GM18511 (cell line): ENCODE results near the gene FOLR2.

Source experiments
- ATAC-seq: cut with Tn5 transposase; IDR thresholded peaks from one replicate; pipeline ENCODE4 v1.9.1; 2021; ENCODE audit warnings: mild to moderate bottlenecking, moderate library complexity; ENCODE audit not compliant: unreplicated experiment

Gene FOLR2

DNA sequence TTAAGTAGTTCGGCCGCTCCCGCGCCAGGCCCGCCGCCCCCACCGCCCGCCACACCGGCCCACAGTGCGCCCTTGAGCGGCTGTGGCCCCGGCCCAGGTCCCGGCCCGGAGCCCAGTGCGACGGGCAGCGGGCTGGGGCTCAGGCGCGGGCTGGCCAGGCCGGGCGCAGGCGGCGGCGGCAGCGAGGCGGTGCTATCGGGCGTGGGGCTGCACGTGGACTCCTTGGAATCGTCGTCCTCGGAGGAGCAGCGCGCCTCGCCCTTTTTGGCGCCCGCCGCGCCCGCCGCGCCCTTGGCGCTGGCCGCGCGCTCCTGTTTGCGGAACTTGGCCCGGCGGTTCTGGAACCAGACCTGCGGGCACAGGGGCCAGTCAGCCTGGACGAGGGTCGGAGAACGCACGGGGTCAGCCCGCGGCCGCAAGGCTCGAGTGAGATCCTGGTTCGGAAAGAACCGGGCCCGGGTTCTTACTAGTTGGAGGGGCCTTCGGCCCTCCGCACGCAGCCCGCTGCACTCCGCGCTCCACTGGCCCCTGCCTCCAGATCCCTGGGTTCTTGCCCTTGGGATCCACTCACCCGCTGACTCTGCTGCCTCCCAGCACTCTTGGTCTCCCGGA is 23.4 kb downstream of the FOLR2 start:
- no peak for ATAC-seq

GRCh38 chr11:72240461-72241290 is 24.1 kb downstream of the FOLR2 start:
- no peak for ATAC-seq

DNA sequence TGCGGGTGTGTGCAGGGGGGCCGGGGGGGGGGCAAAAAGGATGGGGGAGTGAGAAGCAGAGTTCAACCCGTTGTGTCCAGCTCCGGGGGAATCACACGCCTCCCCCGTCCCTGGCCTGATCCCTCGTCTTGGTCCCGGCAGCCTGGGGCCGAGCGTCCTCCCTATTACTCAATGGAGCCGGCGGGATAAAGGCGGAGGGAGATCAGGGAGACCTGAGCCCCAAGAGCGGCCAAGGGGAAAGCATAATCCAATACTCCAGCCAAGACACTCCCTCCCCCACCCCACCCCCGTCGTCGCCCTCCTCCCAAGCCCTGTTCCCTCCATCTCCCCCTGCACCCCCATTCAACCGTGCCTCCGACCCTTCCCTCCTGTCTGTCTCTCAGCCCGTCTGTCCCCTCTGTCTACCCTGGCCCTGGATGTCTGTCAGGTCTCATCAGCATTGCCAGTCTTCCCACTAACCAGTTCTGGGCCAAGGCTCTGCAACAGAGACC is 24.7 kb downstream of the FOLR2 start:
- ATAC-seq, result no peak

- ATAC-seq, result no peak
Measured at GRCh38 chr11:72242141-72242540, 25.5 kb downstream of the FOLR2 start.

DNA sequence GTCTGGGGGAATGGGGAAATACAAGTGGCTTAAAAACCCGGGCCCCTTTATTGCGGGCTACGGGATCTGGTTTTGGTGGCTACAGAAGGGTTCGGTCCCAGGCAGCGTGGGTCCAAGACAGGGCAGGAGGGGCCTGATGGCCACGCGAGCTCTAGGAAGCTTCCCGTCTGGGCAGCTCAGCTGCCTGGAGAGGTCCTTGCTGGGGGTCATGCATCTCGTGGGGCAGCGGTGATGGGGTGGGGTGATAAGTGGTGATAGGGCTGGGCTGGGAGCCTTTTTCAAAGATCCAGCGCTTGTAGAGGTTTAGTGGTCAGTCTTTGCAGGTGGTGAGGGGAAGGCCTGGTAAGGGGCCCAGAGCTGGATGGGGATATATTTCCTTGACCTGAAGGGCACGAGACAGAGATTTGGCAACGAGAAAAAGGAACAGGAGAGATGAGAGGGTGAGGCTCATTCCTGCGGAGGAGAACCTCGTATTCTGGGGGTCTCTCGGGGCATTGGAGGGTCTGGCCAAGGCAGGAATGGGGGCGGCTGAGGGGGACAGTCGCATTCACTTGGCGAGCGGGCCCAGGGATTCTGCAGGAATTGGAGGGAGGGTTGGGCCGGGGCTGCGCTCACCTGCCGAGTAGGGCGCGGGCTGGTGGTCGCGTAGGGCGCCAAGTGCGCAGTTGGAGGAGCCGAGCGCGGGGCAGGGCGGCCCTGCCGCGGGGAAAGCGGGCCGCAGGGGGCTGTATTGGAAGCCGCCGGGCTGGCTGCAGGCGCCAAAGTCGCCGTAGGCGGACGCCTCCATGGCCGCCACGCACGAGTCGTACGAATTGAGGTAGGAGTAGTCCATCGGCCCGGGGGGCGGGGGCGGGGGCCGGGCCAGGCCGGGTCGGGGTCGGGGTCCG is 26.8 kb downstream of the FOLR2 start:
- ATAC-seq, result no peak

GRCh38 chr11:72244060-72244360 is 27.4 kb downstream of the FOLR2 start, which contains the start of gene PHOX2A:
TSS of gene PHOX2A (minus strand) at chr11:72244176. CDS start at chr11:72244004, 172 bp downstream.
- ATAC-seq, result no peak

GRCh38 chr11:72244361-72245262 is 28.0 kb downstream of the FOLR2 start:
- no peak for ATAC-seq

DNA sequence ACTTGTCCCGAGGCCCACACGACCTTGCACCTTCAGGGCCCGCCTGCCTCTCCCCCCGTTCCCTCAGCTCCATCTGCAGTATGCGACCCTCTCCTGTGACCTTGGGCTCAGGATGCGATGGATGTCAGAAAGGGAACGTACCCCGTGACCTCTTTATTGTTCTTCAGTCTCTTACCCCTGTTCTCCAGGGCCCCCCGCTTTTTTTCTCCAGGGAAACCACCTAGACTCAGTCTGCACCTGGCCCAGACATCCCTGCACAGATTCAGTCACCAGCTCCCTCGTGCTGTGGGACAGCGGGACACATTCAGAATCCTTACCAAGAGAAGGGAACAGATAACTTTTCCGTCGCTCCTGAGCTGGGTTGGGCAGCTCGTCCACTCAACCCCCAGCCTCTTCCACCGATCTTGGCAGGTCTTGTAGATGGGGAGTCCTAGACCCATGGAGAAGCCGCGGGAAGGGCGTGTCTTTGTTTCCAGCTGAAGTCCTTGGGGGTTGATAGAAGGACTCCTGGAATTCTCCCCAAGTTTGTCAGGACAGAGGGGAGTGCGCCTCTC is 28.7 kb downstream of the FOLR2 start:
- ATAC-seq, result no peak

DNA sequence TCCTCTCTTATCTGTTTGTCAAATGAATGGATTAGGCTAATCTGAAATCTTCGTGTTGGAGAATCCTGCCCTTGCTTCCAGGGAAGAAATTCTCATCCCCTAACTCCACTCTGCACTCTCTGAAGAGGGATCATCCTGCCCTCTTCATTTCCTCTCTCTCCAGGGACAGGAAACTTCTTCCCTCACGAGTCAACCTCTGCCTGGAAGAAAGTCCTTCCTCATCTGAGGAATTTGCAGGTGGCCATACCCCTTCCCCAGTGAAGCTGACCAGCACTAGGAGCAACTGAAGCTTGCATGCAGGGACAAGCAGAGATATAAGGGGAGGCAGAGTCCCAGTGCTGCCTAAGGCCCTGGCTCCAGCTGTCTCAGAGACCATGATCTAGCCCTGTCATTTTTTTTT is 31.0 kb downstream of the FOLR2 start:
- ATAC-seq, result no peak

DNA sequence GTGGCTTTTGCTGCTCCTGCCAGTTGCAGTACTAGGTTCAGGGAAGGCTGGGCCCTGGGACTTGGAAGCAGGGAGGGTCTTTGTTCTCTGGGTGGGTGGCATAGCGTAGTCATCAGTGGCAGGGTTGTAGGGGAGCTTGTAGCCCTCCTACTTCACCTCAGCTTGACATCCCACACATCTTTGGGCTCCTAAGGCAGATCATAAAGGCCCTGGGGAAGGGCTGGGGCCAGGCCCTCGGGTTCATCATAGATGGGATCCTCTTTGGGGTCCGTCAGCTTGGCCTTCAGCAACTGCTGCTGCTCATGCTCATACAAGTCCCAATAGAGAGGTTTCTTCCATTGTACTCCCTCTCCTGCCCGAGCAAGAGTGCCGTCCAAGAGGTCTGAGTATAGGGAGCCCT is 33.4 kb downstream of the FOLR2 start:
- no peak for ATAC-seq

DNA sequence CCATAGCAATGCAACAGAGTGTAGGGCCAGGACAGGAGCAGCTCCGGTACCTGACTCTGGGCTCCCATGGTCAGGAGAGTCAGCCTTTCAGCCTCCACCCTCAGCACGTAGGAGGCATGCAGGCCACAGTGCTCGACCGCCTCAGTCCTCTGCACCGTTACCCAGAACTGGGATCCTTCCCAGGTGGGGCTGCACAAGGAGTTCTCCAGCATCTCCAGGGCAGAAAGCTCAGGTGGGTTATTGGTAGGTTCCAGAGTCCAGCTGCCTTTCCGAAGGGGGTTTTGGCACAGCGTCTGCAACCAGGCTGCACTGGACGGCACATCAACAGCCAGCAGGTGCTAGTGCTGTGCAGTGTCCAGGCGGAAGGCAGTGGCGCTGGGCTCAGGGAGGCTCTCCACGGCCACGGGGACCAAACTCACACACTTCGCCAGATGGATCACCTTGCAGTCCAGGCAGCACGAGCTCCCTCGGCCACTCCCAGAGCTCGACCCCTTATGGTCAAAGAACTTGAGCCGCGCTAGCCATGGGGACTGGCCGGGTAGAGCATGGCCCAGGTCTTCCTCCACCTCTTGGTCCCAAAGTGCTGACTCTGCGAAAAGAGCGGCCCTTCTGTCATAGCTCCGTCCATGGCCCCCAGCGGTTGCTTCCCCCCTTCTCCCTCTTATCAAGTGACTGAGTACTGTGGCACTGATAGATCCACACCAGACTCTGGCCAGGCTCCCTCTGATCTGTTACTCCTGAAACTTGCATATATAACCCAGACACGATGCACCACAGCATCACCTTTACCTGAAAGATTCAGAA is 34.3 kb downstream of the FOLR2 start:
- ATAC-seq, result no peak

GRCh38 chr11:72251614-72252013 is 35.0 kb downstream of the FOLR2 start:
- ATAC-seq, result no peak

- no peak for ATAC-seq
Measured at GRCh38 chr11:72253392-72253791, 36.8 kb downstream of the FOLR2 start.

- ATAC-seq, result no peak
Measured at GRCh38 chr11:72254299-72254993, 37.9 kb downstream of the FOLR2 start.

- no peak for ATAC-seq
Measured at GRCh38 chr11:72257570-72257969, 41.0 kb downstream of the FOLR2 start.

DNA sequence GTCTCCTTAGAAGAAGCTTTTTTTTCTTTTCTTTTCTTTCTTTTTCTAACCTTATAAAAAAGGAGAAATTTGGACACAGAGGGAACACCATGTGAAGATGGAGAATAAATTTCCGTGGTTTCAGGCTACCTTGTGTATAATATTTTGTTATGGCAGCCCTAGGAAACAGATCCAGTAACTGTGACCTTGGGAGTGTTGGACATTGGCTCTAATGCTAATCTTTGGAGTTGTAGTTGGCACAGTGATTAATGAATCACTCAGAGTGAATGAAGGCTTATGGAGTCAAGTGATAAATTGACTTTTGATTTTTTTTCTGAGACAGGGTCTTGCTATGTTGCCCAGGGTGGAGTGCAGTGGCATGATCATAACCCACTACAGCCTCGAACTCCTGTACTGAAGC is 42.9 kb downstream of the FOLR2 start:
- ATAC-seq, result no peak

DNA sequence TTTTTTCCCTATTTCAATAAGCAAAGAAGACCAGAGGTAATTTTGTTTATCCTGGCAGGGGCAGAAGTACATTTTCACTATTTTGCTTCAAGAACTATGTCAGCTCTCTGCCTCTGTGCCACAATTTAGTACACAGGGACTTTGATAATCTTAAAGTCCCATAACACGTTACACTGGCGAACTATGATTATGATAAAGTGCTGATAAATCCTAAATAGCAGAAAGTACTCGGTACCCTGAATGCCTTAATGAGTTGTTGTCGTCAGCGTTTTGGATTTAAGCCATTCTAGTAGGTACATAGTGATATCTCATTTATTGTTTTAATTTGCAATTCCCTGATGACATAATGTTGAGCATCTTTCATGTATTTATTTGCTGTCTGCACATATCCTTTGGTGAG is 44.0 kb downstream of the FOLR2 start:
- ATAC-seq, result no peak

- no peak for ATAC-seq
Measured at GRCh38 chr11:72263361-72263760, 46.8 kb downstream of the FOLR2 start.

DNA sequence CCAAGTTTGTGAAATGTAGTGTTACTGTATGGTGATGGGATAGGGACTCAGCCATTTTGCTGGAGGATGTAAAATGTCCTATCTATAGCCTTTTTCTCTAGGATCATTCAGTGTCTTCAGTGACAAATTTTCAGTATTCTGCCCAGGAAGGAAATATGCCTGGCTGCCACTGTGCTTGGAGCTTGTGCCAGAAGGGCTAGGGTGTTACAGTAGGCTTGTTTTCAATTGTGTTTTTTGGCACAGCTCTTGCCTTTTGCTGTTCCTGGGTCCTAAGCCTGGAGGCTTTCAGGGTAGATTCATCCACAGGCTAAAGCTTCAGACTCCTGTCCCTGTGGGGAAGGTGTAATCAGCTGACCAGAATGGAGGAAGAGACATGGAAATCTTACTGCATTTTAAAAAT is 49.4 kb downstream of the FOLR2 start:
- ATAC-seq, result no peak
